PFSK-1 (cell line): ENCODE measurements around the gene PBX3.

Source experiments
- POLR2AphosphoS5 ChIP-seq: IDR thresholded peaks from 2 replicates; pipeline ENCODE4 v1.6.1; 2012; ENCODE audit warnings: low read depth, mild to moderate bottlenecking, control low read depth, low read length, moderate library complexity
- SIN3A ChIP-seq: IDR thresholded peaks from 2 replicates; pipeline ENCODE4 v1.6.1; 2012; ENCODE audit warnings: mild to moderate bottlenecking, low read length, moderate library complexity, borderline replicate concordance; ENCODE audit not compliant: insufficient read depth

DNA sequence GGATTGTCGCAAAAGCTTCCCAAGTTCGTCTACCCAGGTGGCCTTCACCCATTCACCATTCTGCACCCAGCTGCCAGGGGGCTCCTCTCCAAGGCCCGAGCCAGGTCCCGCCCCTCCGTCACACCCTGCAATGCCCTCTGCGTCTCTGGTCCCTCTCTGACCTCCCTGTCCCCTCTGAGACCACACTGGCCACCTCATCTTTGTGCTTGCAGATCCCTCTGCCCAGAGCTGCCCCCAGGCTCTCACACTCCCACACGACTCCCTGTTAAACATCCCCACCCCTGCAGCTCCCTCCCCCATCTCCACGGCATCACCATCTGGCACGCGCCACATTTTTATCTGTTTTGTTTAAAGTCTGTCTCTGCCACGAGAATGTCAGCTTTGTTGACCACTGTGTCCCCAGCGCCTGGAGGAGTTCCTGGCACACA lies 243.6 kb downstream of the PBX3 start:
- TF ChIP-seq POLR2AphosphoS5 (no peak), SIN3A (no peak)
